HG03460 (cell line): ENCODE measurements around the gene FARS2.
"Not testable (repeated sequence)": the region's sequence is repeated elsewhere in the genome, so short reads cannot be mapped to it uniquely, and the experiment has no call there.

Source experiments
- ATAC-seq: cut with Tn5 transposase; IDR thresholded peaks from one replicate; pipeline ENCODE4 v1.9.1; 2021; ENCODE audit not compliant: unreplicated experiment

FARS2 gene

GRCh38 chr6:5772408-5773120 lies 511.3 kb downstream of the FARS2 start:
- ATAC-seq, result no peak

DNA sequence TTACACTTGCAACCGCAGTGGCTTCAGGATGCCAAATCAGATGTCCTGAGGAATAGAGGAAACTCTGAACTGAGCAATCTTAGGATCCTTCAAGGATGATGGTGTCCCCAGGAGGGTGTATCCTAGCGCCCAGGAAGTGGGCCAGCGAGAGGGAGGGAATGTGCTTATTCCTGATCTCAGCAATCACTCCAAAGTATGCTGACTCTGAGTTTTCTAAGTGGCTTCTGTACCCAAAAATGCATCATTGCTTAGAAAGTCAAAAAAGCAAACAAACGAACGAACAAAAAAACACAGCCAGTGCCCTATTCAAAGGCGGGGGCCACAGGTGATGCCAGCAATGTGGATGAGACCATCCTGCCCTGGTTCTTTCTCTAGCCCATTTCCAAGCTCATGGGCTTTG lies 514.8 kb downstream of the FARS2 start:
- ATAC-seq, result no peak

- ATAC-seq, result no peak
Observed at GRCh38 chr6:5776706-5777390, 515.5 kb downstream of the FARS2 start.

DNA sequence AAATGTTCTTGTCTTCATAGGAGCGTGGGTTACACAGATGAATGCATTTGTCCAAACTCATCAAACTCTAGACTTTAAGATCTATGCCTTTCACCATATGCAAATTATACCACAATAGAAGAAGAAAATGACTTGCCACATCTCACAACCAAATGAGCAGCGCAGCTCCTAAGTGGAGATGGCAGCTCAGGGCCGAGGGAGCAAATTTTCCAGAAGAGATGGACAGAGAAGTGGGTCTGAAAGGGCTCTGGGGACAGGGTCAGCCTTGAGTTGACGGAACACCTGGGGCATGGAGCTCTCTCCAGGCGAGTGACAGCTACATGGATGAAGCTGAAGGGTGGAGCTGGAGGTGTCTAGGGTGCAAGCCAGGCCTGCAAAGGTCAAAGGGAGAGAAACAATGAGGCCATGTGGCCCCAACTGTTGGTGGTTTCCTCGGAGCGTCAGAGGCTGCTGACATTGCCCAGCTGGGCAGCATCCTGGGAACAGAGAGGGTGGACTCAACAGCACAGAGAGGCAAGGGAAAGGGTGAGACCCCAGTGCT lies 517.1 kb downstream of the FARS2 start:
- ATAC-seq, result peak; percentile 71

DNA sequence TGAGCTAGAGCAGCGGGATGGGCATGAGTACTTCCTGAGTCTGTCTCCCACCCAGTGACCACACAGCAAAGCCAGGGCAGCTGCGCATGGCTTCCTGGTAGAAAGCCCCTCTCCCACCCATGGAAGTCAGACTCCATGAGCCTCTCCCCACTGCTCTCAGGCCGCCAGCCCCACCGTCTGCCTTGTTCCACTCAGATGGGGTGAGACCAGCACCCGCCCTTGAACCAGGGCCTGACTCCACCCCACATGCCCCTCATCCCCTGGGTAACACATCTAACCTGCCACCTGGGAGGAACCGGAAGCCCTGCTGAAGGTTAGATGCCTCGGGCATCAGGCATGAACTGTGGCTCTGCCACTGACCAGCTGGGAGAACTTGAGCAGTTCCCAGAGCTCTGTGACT lies 517.6 kb downstream of the FARS2 start:
- ATAC-seq, result no peak

- ATAC-seq, result no peak
Observed at GRCh38 chr6:5781019-5781418, 519.7 kb downstream of the FARS2 start.

- ATAC-seq, result no peak
Observed at GRCh38 chr6:5781966-5782556, 520.7 kb downstream of the FARS2 start.

DNA sequence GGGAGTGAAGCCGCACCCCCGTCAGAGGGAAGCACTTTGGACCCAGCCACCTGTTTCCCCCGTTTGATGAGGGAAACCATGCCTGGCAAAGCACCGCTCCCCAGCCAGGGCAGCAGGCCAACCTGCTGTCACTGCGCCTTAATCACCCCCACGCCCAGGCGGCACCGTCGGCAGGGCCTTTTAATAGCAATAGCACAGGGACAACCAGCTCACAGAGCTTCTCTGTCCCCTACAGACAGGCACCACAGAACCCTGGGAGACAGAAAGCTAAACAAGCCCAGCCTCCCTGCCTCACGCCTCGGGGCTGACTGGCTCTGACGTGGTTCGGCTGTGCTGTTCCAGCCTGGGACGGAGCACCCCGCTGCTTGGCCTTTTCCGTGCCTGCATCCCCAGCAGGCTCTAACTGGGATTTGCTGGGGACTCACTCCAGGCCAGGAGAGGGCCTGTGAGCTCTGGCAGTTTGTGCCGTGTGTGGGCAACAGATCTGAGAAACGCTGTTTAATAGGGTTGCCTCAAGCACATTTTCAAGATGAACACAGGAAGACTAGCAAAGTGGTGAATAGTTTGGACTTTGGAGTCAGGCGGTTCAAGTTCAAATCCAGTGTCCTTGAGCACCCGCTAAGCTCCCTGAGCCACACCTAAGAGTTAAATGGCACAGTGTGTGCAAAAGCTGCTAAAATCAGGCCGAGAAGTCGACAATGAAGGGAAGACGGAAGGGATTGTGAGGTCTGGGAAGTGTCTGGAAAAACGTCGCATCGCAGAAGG lies 521.7 kb downstream of the FARS2 start:
- no peak for ATAC-seq

- ATAC-seq, result no peak
Observed at GRCh38 chr6:5783584-5784089, 522.3 kb downstream of the FARS2 start.

DNA sequence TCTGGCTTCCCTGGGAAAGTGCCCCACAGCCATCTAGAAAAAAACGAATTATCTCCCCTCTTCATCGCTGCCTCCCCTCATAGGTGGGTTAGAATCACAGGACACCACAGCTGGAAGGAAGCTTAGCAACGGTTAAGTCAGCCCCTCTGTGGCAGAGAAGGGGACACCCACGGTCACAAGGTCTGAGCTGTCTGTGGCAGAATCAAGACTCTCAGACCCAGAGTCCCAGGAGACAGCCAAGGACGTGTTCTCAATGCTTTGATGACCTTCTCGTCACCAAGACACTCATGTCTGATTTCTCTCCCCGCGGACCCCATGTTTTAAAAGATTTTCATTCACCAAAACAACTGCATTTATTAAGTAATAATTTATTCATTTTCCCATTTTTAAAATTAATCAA lies 523.9 kb downstream of the FARS2 start:
- no peak for ATAC-seq

DNA sequence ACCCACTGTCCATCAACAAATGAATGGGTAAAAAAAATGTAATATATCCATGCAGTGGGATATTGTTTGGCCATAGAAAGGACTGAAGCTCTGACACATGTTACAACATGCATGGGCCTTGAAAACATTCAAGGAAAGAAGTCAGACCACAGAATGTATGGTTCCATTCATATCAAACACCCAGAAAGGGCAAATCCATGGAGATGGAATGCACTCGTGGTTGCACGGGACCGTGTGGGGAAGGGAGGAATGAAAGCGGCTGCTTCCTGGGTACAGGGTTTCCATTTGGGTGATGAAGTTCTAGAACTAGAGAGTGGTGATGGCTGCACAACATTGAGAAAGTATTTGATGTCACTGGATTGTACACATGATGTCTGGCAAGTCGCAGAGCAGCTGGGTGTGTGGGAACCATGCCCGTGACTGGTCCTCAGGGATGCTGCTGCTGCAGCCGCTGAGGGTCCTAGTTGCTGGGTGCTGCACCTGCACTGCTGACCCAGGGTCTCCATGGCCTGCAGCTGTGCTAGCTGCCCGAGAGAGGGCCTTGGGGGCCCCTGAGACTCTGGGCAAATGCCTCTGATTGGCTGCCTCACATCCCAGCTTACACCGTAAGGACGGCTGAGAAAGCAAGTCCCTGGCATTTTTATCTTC lies 525.1 kb downstream of the FARS2 start:
- ATAC-seq, result no peak

DNA sequence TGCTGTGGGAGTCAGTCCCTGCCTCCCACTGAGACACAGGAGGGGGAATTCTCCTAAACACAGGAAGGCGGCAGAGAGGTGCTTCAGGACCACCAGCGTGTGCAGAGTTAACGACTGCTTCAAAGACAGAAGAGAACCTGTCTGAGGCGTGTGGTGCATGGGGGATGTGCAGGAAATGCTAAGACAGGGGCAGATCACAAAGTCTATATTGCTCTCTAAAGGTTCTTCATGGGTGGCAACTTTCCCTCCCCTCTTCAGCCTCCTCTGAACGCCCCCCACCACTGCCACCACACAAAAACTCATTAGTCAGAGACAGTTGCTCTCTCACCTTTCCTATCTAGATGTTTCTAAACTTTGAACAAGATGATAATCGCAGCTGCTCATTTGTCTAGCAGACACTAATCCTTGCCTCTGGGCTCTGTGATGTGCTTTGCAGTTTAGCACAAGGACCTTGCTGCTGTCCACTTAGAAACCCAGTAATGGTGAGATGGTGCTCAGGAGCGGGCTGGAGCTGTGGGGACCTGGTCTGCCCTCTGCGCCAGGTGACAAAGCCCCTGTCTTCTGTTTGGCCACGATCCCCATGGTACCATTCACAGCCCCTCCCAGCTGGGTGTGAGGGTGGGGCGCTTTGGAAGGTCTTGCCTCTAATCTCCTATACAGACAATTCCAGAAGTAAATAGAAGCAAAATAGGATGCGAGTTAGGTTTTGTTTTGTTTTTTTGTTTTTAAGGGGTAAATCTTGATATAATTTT lies 525.8 kb downstream of the FARS2 start:
- ATAC-seq, result no peak

DNA sequence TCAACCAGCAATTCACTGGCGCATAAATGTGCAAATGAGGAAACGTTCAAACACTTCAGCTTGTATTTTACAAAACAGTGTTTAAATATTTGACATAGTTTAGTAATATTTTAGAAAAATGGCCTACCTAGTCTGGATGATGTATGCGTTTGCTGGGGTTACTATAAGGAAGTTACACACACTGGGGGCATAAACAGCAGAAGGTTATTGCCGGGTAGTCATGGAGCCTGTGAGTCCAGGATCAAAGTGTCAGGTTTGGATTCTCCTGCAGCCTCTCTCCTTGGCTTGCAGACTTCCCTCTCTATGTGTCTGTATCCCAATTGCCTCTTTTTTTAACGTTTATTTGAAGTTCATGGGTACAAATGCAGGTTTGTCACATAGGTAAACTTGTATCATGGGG lies 528.1 kb downstream of the FARS2 start:
- ATAC-seq, result not testable (repeated sequence)

- not testable (repeated sequence) for ATAC-seq
Observed at GRCh38 chr6:5796555-5796954, 535.2 kb downstream of the FARS2 start.

DNA sequence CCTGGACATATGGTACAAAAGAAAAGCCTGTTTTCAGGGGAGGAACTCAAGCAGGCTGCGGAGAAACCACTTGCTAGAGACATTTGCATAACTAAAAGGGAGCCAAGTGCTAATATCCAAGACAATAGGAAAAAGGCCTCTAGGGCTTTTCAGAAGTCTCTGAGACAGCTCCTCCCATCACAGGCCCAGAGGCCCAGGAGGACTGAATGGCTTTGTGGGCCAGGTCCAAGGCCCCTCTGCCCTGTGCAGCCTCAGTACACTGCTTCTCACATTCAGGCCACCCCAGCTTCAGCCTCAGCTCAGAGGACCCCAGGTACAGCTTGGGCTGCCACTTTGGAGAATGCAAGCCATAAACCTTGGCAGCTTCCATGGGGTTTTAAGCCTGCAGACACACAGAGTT lies 545.1 kb downstream of the FARS2 start:
- not testable (repeated sequence) for ATAC-seq

DNA sequence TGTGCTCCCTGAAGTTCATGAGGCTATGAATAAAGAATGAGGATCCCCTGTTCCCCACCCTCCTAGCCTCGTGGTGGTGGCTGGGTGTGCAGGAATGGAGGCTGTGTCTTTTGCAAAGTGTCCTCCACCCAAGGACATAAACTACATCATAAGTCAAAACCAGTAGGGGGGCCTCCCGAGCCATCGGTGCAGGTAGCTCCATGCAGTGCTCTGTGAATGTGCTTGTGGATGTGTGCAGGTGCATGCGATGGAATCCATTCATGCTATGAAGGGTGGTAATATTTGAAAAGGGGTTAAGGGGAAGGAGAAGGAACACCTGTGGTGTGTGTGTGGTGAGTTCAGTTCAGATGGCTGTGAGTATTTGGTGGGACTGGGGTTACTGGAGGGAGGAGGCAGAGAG lies 548.1 kb downstream of the FARS2 start:
- ATAC-seq, result no peak

DNA sequence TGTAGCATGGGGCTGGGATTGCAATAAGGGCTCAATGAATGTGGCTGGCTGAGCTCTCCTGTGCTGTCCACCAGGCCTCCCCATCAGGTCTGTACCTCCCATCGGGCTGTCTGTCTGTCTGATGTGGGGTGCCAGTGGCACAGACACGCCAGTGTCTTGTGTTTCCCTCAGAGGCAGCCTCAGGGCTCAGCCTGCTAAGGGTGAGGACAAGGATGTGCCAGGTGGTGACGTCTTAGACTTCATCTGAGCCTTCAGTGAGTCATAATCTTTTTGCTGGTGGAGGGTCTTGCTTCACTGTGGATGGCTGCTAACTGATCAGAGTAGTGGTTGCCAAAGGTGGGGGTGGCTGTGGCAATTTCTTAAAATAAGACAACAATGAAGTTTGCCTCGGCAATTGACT lies 550.7 kb downstream of the FARS2 start:
- no peak for ATAC-seq

GRCh38 chr6:5813625-5814027 lies 552.3 kb downstream of the FARS2 start:
- ATAC-seq, result peak; percentile 83

- ATAC-seq, result no peak
Observed at GRCh38 chr6:5814116-5814515, 552.8 kb downstream of the FARS2 start.

- no peak for ATAC-seq
Observed at GRCh38 chr6:5814901-5815300, 553.6 kb downstream of the FARS2 start.
